HG03571 (cell line): ENCODE data around the gene TMEM94.
"Not testable (repeated sequence)": the region's sequence is repeated elsewhere in the genome, so short reads cannot be mapped to it uniquely, and the experiment has no call there.

Experiments
- ATAC-seq: cut with Tn5 transposase; IDR thresholded peaks from one replicate; pipeline ENCODE4 v1.9.1; 2021; ENCODE audit not compliant: unreplicated experiment

Gene TMEM94

DNA sequence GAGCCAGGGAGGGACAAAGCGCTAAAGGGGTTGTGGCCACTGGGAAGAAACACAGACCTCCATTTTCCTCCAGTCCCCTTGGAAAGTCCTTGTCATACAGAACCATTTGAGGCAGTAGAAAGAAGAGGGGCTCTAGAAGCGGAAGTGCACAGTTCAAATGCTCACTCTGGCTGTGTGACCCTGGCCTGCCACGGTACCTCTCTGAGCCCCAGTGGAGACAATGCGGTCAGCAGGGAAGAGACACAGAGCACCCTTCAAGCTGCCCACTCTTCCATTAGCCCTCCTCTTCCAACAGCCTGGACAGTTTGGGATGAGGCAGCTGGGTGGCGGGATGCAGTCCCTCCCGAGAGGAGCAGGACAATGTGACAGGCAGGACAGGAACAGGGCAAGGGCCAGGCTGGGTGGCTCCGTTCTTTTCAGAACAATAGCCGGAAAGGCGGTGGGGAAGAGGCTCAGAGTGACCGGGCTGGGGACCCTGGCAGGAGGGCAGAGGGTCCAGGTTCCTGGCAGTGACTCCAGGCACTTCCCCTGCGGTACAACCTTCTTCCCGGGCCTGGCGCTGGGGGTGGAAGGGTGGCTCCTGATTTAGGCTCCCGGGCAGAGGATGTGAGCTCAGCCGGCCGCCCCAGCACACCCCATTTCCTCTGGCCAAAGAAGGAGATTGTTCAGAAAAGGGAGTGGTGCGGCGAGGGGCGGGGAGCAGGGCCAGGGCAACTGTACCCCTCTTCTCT is 53.3 kb downstream of the TMEM94 start:
- no peak for ATAC-seq

DNA sequence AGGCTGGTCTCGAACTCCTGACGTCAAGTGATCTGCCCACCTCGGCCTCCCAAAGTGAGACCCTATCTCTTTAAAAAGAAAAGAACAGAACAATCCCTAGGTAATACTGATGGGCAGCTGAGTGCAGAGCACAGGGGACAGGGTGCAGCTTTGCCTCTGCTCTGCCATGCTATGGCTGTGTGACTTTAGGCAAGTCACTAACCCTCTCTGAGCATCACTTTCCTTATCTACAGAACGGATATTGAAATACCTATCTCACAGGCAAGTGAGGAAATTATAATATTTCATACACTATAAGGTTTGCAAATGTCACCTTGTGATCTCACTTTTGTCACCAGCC is 54.8 kb downstream of the TMEM94 start:
- ATAC-seq = no peak

- ATAC-seq = no peak
Observed at GRCh38 chr17:75511610-75512575, 55.5 kb downstream of the TMEM94 start.

DNA sequence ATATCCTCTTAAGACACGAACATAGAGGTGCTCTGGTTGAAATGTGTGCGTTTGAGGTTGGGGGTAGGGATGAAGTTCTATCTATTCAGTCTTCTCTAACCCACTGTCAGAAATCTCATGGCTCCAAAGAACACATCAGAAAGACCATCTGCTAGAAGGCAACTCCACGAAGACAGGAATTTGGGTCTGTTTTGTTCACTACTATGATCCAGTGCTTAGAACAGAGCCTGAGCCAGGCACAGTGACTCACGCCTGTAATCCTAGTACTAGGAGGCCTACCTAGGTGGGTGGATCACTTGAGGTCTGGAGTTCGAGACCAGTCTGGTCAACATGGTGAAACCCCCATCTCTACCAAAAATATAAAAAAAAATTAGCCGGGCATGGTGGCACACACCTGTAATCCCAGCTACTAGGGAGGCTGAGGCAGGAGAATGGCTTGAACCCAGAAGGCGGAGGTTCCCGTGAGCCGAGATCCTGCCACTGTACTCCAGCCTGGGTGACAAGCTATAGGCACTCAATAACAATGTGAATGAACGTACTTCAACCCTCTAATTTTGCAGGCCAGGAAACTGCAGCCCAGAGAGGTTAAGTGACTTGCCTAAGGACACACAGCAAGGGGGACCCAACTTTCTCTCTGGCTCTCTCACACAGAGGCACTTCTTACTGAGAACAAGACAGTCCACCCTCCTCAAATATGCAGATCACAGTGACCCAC is 56.6 kb downstream of the TMEM94 start:
- no peak for ATAC-seq

- ATAC-seq = no peak
Observed at GRCh38 chr17:75513641-75514000, 57.2 kb downstream of the TMEM94 start.

- ATAC-seq = no peak
Observed at GRCh38 chr17:75514299-75514918, 58.0 kb downstream of the TMEM94 start.

DNA sequence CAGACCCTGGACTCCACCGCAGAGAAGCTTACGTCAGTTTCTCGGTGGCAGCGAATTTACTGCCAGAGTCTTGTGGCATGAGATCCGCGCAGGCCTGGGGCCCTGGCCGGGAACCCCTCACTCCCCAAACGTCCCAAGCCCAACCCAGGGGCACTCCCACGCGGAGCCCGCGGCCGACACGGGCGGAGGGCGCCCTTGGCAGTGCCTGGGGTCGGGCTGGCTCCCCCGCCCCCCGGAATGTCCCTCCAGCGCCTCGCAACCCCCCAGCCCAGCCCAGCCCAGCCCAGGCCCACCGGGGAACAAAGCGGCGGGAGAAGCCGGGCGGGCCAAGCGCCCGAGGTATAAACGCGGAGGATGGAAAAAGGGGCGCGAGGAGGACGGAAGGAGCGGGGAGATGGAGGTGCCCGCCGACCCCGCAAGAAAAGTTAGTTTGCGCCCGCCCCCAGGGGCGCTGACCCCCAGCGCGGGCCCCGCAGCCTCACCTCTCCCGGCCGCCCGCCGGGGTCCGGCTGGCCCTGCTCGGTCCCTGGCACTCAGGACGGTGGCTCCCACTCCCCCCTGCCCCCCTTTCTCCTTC is 58.6 kb downstream of the TMEM94 start:
- ATAC-seq = no peak

DNA sequence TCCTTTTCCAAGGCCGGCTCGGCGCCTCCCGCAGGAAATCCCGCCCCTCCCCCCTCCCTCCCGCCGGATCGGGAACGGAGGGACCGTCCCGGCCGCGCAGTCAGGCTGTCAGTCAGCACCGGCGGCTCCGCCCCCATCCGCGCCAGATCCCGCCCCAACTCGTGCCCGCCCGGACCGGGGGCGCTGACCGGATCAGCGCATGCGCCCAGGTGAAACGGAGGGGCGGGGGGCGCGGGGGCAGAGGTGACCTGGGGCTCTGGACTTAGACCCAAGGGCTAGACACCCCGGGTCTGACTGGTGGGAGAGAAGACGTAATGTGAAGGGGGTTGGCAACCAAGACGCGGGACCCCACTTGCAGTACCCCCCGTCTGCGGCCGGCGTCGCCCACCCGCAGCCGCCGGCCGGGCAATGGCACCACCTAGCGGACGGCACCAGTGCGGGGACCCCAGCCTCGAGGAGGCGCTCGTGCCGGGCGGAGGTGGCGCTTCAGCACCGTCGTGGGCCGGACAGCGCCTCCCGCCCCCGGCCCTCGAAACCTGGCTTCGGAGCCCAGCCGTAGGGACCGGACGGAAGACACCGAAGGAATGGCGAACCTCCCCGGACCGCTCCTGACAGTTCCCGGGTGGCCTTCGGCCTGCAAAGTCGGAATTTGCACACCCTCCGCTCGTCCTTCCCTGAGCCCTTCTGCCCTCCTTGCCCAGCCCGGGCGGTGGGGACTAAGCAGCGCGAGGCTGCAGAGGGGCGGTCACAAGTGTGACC is 59.2 kb downstream of the TMEM94 start, which contains the start of gene CASKIN2:
TSS of gene CASKIN2 (minus strand) at position 42 of the 759 bp plus-strand sequence. CDS start 1,733 bp downstream, outside the sequence.
- peak; percentile 34 for ATAC-seq

DNA sequence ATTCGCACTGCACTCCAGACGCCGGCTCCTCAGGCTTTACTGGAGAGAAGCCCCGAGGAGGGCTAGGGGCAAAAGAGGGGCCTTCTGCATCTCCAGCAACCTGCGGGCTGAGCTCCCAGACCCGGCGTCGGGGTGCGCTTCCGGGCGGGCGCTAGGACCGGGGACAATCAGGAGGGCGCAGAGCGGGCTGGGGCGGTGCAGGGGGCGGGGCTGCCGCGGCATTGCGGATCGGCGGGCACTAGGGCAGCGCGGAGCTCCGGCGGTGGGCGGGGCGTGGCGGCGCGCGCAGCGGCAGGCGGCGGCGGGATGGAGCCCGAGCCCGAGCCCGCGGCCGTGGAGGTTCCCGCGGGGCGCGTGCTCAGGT is 59.8 kb downstream of the TMEM94 start, which contains the start of gene TSEN54:
TSS of gene TSEN54 (plus strand) at position 274 of the 364 bp plus-strand sequence. CDS start at position 307, 33 bp downstream.
- peak; percentile 58 for ATAC-seq

DNA sequence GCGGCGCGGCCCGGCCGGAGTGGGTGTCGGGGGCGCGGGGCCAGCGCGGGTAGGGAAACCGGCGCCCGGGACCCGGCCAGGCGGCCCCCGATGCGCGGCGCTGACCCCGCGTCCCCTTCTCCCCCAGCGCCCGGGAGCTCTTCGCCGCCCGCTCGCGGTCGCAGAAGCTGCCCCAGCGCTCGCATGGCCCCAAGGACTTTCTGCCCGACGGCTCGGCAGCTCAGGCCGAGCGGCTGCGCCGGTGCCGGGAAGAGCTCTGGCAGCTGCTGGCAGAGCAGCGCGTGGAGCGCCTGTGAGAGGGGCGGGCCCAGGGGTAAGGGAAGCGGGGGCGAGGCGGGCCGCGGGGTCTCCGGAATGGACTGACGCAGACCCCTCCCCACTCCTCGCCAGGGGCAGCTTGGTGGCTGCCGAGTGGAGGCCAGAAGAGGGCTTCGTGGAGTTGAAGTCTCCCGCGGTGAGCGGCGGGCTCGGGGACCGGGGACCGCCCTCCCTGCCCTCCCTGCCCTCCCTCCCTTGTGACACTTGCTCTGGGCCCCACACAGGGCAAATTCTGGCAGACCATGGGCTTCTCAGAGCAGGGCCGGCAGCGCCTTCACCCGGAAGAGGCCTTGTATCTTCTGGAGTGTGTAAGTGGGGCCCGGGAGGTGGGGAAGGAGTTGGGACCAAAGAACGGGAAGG is 60.3 kb downstream of the TMEM94 start:
- ATAC-seq = peak; percentile 9

DNA sequence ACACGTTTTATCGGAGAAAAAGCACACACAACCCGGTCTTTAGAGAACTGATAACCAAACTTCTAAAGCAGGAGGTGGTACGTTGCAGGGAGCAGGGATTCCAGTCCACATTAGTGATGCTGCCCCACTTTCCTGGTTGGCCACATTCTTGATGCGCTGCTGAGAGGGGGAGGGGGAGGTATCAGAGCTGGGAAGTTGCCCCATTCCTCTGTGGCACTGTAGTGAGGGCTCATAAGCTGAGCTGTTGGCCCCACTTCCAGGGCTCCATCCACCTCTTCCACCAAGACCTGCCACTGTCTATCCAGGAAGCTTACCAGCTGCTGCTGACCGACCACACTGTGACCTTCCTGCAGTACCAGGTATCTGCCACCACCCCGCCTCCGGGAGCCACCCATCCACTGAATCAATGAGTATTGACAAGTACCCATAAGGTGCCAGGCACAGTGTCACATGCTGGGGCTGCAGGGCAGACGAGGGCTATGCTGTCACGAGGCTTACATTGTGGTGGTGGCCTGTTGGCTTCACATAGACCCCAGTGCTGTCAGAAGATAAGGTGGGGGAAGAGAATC is 60.9 kb downstream of the TMEM94 start:
- ATAC-seq = no peak

GRCh38 chr17:75518201-75518600 is 61.8 kb downstream of the TMEM94 start:
- no peak for ATAC-seq

GRCh38 chr17:75518983-75519537 is 62.6 kb downstream of the TMEM94 start:
- ATAC-seq = no peak

- not testable (repeated sequence) for ATAC-seq
Observed at GRCh38 chr17:75520413-75520812, 64.0 kb downstream of the TMEM94 start.

DNA sequence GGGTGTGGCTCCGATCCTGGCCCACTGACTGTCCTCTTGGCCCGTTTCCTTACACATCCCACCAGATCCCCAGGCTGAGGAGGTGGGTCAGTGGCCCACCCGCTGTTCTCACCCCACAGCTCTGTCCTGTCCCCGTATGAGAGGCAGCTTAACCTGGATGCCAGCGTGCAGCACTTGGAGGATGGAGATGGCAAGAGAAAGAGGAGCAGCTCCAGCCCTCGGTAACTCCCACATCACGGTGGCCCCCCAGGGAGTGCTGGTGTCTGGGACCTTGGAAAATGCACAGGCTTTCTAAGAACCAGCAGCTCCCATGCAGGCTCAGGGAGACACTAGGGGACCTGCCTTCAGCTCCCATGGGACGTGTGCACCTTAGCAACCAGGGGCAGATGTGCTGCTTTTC is 64.9 kb downstream of the TMEM94 start:
- ATAC-seq = no peak

DNA sequence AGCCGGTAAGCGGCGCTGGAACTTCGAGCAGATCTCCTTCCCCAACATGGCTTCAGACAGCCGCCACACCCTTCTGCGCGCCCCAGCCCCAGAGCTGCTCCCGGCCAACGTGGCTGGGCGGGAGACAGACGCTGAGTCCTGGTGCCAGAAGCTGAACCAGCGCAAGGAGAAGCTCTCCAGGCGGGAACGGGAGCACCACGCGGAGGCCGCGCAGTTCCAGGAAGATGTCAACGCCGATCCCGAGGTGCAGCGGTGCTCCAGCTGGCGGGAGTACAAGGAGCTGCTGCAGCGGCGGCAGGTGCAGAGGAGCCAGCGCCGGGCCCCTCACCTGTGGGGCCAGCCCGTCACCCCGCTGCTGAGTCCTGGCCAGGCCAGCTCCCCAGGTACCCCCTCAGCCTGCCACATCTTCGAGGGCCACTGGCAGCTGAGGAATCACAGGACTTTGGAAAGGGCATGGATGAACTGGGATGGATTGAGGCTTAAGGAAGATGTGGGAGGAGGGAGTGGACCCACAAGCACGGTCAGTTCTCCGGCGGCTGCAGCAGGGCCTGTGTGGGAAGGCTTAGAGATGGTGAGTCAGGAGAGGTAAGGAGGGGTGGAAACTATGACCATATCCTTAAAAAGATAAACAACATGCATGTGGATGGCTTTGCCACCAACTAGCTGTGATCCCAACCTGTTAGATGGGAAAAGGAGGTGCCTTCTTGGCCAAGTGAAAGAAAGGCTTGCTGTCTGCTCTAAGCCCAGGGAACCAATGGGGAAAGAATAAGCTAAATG is 65.7 kb downstream of the TMEM94 start:
- no peak for ATAC-seq

DNA sequence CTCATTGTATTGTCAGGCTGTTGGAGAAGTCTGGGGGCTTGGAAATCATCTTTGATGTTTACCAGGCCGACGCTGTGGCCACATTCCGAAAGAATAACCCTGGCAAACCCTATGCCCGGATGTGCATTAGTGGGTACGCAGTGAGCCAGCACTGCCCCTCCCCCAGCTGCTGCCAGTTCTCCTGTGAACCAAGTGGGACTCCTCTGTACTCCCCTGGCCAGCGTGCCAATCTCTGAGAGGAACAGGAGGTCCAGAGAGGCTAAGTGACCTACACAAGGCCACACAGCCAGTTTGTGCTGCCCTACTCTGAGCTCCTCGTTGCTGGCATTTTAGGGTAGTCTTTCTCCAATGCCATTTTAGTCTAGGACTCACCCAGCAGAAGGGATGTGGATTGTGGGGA is 67.2 kb downstream of the TMEM94 start:
- no peak for ATAC-seq
